ENCODE data around the gene SLC15A4. TPM values are rescaled to one million over a fixed set of nuclear protein-coding genes. Genes with fewer than 3 reads are reported as not detected.

Gene SLC15A4
- polyA plus RNA-seq, 1 of the 3 experiments (the other 2 are of a cell fraction), result 14.5 TPM

DNA sequence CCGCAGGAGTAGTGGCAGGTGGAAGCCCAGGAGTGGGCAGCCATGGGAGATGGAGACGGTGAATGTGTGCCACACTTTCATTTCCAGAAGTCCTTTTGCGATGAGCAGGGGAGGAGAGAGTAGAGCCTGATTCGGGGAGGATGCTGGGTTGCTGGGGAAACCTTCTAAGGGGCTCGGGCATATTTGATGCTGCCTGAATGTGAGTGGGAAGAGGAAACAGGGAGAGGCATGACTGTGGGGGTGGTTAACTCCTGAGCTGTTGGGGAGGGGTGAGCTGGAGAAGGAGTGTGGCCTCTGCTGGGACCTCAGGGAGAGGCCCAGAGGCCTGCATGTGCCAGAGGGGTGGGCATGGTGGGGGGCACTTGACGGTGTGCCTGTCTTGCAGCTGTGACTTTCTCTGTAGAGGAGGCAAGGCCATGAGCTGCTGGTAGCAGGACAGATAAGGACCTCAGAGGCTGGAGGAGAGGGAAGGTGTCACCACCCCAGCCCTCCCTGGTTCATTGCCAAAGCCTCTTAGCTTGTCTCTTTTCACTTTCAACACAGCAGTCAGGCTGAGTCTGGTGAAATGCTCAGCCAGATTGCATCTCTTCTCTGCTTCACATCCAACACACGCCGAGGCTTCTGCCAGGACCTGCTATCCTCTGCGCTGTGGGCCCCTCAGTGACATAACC lies 40.9 kb upstream of the SLC15A4 start:
- H3F3A ChIP-seq (replicated peaks; ENCODE audit: insufficient read depth), result no peaks in the 10 kb centered on the region
- no peak for TF ChIP-seq EZH2phosphoT487 (IDR thresholded peaks at IDR 0.05; ENCODE audit: borderline replicate concordance, low read depth)
- no peak for TF ChIP-seq RXRA (IDR thresholded peaks at IDR 0.05; ENCODE audit: borderline replicate concordance, low read depth)
- peak; percentile 75 for TF ChIP-seq GATA2 (CRISPR knock-in tag; IDR thresholded peaks at IDR 0.05)
- no peaks in the 10 kb centered on the region for H3K79me2 ChIP-seq (ENCODE audit: insufficient read depth)
- H2AFZ ChIP-seq (ENCODE audit: low read depth), result no peak overlapping the region
- peak; percentile 70 for DNase-seq
- H3K36me3 ChIP-seq (replicated peaks in 1 of 2; ENCODE audit: control insufficient read depth in 1 of 2, insufficient read depth in 2 of 2, low read length in 1 of 2), result no peaks in the 10 kb centered on the region
- CTCF ChIA-PET, result interaction anchor here (1.3 kb wide), 1 partner anchor 105 kb away, joined by 3 read pairs; no protein-coding TSS in a partner anchor
- no peaks in the 10 kb centered on the region for H4K20me1 ChIP-seq (ENCODE audit: insufficient read depth)
- H3K9ac ChIP-seq, result no peak overlapping the region
- no peaks in the 10 kb centered on the region for H3K9me3 ChIP-seq
- H3K9me2 ChIP-seq, result no peaks in the 10 kb centered on the region
- peaks cover 0 to 12% of the 10 kb centered on the region in 2 experiments; a peak in 1 of 4 replicates for H3K4me1 ChIP-seq (ENCODE audit: control insufficient read depth in 1 of 2, insufficient read depth in 2 of 2, low read depth in 1 of 2, low read length in 1 of 2)
- H3K4me3 ChIP-seq (ENCODE audit: low read depth in 2 of 2, low read length in 1 of 2), result no peak overlapping the region
- 31% methylated on average over 9 of the region's 9 CpGs for WGBS (ENCODE audit: low lambda C conversion rate)
- H3K4me2 ChIP-seq, result no peak overlapping the region
- H3K27ac ChIP-seq (ENCODE audit: low read depth in 2 of 2, low read length in 1 of 2), result peak overlapping the region in 1 of 2 experiments; percentile 61; a peak in 1 of 4 replicates
- POLR2A ChIA-PET, result interaction anchor here (1.2 kb wide), 2 partner anchors 10 to 41 kb away, joined by 4 read pairs; partner anchors contain the start of gene SLC15A4
- no peaks in the 10 kb centered on the region for H3K27me3 ChIP-seq (ENCODE audit: insufficient read depth)

DNA sequence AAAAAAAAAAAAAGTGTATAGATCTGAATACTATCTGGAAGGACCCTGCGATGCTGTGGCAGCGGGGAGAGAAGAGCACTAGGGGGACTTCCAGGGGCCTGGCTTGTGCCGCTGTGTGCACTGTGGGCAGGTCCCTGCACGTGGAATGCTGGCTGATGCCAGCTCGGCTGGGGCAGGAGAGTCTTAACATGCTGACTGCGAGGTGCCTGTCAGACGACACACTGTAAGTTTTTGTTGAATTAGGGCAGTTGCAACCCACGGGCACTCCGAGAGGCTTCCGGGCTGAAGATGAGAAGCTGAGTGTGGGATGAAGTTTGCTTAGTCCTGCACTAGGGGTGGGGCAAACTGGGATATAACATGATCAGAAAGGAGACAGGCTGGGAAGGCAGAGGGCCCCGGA lies 40.2 kb upstream of the SLC15A4 start:
- Histone ChIP-seq H3K9ac (no peak overlapping the region), H2AFZ (ENCODE audit: low read depth) (no peak overlapping the region), H3K79me2 (ENCODE audit: insufficient read depth) (no peaks in the 10 kb centered on the region), H3K4me2 (no peak overlapping the region), H3K4me3 (ENCODE audit: low read depth in 2 of 2, low read length in 1 of 2) (no peak overlapping the region), H3K9me2 (no peaks in the 10 kb centered on the region), H3K36me3 (replicated peaks in 1 of 2; ENCODE audit: control insufficient read depth in 1 of 2, insufficient read depth in 2 of 2, low read length in 1 of 2) (no peaks in the 10 kb centered on the region), H4K20me1 (ENCODE audit: insufficient read depth) (no peaks in the 10 kb centered on the region), H3F3A (replicated peaks; ENCODE audit: insufficient read depth) (no peaks in the 10 kb centered on the region), H3K27ac (ENCODE audit: low read depth in 2 of 2, low read length in 1 of 2) (no peak overlapping the region), H3K9me3 (no peaks in the 10 kb centered on the region), H3K4me1 (ENCODE audit: control insufficient read depth in 1 of 2, insufficient read depth in 2 of 2, low read depth in 1 of 2, low read length in 1 of 2) (peaks cover 0 to 12% of the 10 kb centered on the region in 2 experiments; a peak in 1 of 4 replicates), H3K27me3 (ENCODE audit: insufficient read depth) (no peaks in the 10 kb centered on the region)
- DNase-seq, result no peak
- 52% methylated on average over 11 of the region's 11 CpGs for WGBS (ENCODE audit: low lambda C conversion rate)
- TF ChIP-seq RXRA (IDR thresholded peaks at IDR 0.05; ENCODE audit: borderline replicate concordance, low read depth), result no peak
- ChIA-PET CTCF (interaction anchor here (1.3 kb wide), 1 partner anchor 106 kb away, joined by 3 read pairs; no protein-coding TSS in a partner anchor), POLR2A (interaction anchor here (1.2 kb wide), 2 partner anchors 9 to 40 kb away, joined by 4 read pairs; partner anchors contain the start of gene SLC15A4)

DNA sequence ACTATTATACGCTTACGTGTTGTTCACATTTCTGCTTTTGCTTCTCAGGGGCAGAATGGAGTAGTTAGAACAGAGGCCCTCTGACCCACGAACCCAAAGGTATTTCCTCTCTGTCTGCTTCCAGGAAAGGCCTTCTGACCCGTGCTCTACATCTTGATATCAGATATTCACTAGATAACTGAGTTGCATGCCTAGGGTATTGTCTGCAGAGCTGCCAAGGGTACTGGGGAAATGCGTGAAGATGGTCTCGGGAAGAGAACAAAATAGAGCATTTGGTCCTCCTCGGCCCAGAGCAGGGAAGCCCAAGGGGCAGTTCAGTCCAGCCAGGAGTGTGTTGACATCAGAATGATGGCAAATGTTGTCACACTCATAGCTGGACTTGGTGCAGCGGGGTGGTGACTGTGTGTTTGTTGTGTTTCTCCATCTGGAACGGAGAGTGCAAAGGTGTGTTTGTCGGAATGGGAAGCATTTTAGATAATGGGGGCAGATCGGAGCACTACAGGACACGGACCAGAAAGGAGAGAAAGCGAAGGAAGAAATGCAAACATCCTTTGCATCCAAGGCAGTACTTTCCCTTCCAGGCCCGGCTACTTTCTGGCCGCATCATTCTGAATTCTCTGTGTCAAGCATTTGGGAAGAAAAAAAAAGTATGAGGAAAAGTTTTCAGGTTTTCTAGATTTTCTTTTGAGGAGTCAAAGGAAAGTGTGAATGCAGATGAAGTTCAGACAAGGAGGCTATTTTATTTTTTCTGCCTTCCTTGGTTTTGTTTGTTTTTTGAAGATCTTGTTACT lies 37.7 kb upstream of the SLC15A4 start:
- H3K4me3 ChIP-seq (ENCODE audit: low read depth in 2 of 2, low read length in 1 of 2), result no peak overlapping the region
- no peaks in the 10 kb centered on the region for H3K9me3 ChIP-seq
- no peaks in the 10 kb centered on the region for H4K20me1 ChIP-seq (ENCODE audit: insufficient read depth)
- no peaks in the 10 kb centered on the region for H3K79me2 ChIP-seq (ENCODE audit: insufficient read depth)
- no peaks in the 10 kb centered on the region for H3K36me3 ChIP-seq (replicated peaks in 1 of 2; ENCODE audit: control insufficient read depth in 1 of 2, insufficient read depth in 2 of 2, low read length in 1 of 2)
- DNase-seq, result no peak
- H3F3A ChIP-seq (replicated peaks; ENCODE audit: insufficient read depth), result no peaks in the 10 kb centered on the region
- CTCF ChIA-PET, result no interaction called here
- 50% methylated on average over 15 of the region's 15 CpGs for WGBS (ENCODE audit: low lambda C conversion rate)
- no peak overlapping the region for H3K9ac ChIP-seq
- H3K27ac ChIP-seq (ENCODE audit: low read depth in 2 of 2, low read length in 1 of 2), result no peak overlapping the region
- no peak overlapping the region for H2AFZ ChIP-seq (ENCODE audit: low read depth)
- TF ChIP-seq FOSL2 (IDR thresholded peaks at IDR 0.05; ENCODE audit: borderline replicate concordance, low read depth), result no peak
- TF ChIP-seq, protein P1, sequence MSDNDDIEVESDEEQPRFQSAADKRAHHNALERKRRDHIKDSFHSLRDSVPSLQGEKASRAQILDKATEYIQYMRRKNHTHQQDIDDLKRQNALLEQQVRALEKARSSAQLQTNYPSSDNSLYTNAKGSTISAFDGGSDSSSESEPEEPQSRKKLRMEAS (IDR thresholded peaks at IDR 0.05; ENCODE audit: low read depth), result no peak
- no peak for TF ChIP-seq YY1 (IDR thresholded peaks at IDR 0.05; ENCODE audit: low read depth)
- no peak for TF ChIP-seq POLR2AphosphoS5 (IDR thresholded peaks at IDR 0.05; ENCODE audit: low read depth, low read length)
- TF ChIP-seq NFIC (IDR thresholded peaks at IDR 0.05; ENCODE audit: borderline replicate concordance), result no peak
- TF ChIP-seq, protein P2, sequence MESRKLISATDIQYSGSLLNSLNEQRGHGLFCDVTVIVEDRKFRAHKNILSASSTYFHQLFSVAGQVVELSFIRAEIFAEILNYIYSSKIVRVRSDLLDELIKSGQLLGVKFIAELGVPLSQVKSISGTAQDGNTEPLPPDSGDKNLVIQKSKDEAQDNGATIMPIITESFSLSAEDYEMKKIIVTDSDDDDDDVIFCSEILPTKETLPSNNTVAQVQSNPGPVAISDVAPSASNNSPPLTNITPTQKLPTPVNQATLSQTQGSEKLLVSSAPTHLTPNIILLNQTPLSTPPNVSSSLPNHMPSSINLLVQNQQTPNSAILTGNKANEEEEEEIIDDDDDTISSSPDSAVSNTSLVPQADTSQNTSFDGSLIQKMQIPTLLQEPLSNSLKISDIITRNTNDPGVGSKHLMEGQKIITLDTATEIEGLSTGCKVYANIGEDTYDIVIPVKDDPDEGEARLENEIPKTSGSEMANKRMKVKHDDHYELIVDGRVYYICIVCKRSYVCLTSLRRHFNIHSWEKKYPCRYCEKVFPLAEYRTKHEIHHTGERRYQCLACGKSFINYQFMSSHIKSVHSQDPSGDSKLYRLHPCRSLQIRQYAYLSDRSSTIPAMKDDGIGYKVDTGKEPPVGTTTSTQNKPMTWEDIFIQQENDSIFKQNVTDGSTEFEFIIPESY (IDR thresholded peaks at IDR 0.05; ENCODE audit: borderline replicate concordance, low read depth), result no peak
- no peak for TF ChIP-seq RCOR1 (IDR thresholded peaks at IDR 0.05; ENCODE audit: low read length)
- no peak for TF ChIP-seq FOXJ3 (CRISPR knock-in tag; IDR thresholded peaks at IDR 0.05)
- no peak for TF ChIP-seq RXRA (IDR thresholded peaks at IDR 0.05; ENCODE audit: borderline replicate concordance, low read depth)
- TF ChIP-seq SIN3A (IDR thresholded peaks at IDR 0.05; ENCODE audit: borderline replicate concordance, low read depth, low read length), result no peak
- no peak for TF ChIP-seq NRF1 (IDR thresholded peaks at IDR 0.05; ENCODE audit: low read depth, low read length)
- TF ChIP-seq, protein P3, sequence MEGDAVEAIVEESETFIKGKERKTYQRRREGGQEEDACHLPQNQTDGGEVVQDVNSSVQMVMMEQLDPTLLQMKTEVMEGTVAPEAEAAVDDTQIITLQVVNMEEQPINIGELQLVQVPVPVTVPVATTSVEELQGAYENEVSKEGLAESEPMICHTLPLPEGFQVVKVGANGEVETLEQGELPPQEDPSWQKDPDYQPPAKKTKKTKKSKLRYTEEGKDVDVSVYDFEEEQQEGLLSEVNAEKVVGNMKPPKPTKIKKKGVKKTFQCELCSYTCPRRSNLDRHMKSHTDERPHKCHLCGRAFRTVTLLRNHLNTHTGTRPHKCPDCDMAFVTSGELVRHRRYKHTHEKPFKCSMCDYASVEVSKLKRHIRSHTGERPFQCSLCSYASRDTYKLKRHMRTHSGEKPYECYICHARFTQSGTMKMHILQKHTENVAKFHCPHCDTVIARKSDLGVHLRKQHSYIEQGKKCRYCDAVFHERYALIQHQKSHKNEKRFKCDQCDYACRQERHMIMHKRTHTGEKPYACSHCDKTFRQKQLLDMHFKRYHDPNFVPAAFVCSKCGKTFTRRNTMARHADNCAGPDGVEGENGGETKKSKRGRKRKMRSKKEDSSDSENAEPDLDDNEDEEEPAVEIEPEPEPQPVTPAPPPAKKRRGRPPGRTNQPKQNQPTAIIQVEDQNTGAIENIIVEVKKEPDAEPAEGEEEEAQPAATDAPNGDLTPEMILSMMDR (IDR thresholded peaks at IDR 0.05), result no peak
- TF ChIP-seq TCF12 (IDR thresholded peaks at IDR 0.05), result no peak
- peaks cover 0 to 12% of the 10 kb centered on the region in 2 experiments; a peak in 1 of 4 replicates for H3K4me1 ChIP-seq (ENCODE audit: control insufficient read depth in 1 of 2, insufficient read depth in 2 of 2, low read depth in 1 of 2, low read length in 1 of 2)
- no peaks in the 10 kb centered on the region for H3K9me2 ChIP-seq
- POLR2A ChIA-PET, result no interaction called here
- no peak overlapping the region for H3K4me2 ChIP-seq
- H3K27me3 ChIP-seq (ENCODE audit: insufficient read depth), result no peaks in the 10 kb centered on the region

Data from SK-N-SH (cell line).